Peyer's patch (tissue), 4 donors: ENCODE data around the gene CELF2. TPM values are rescaled to one million over a fixed set of nuclear protein-coding genes. Genes with fewer than 3 reads are reported as not detected.
A peak's percentile ranks its signal among the peaks of the same experiment; 100 is the strongest.

Experiments used
- DNase-seq, 3 donors: peaks; one replicate each; pipeline ENCODE4 v3.0.0-alpha.2; 2017 to 2019
- H3K27ac ChIP-seq, 4 donors: fragments of 200-600 bp; sonication (generic); one replicate each; pipeline ENCODE4 v1.5.1; 2016 to 2019
- H3K27me3 ChIP-seq, 2 donors: fragments of 200-600 bp; sonication (generic); one replicate each; pipeline ENCODE4 v1.5.1; 2019
- H3K36me3 ChIP-seq, 3 donors: fragments of 200-600 bp; sonication (generic); one replicate each; pipeline ENCODE4 v1.5.1; 2016 to 2019
- H3K4me1 ChIP-seq, 4 donors: fragments of 200-600 bp; sonication (generic); one replicate each; pipeline ENCODE4 v1.5.1; 2016 to 2019
- H3K4me3 ChIP-seq, 4 donors: fragments of 200-600 bp; sonication (generic); 1 replicate in 3 of 4; 2 replicates in 1 of 4; pipeline ENCODE4 v1.5.1; 2016 to 2019; ENCODE audit warnings: mild to moderate bottlenecking in 1 of 4
- H3K9me3 ChIP-seq, 4 donors: fragments of 200-600 bp; sonication (generic); one replicate each; pipeline ENCODE4 v1.5.1; 2016 to 2019; ENCODE audit warnings: mild to moderate bottlenecking in 1 of 4
- POLR2A ChIP-seq, 2 donors: fragments of 450-650 bp; IDR thresholded peaks; one replicate each; pipeline ENCODE4 v1.5.1; 2017; ENCODE audit warnings: antibody characterized with exemption in 2 of 2, mild to moderate bottlenecking in 2 of 2, moderate library complexity in 2 of 2
- total RNA-seq, 4 donors: library from RNA; depleted of rRNA; stranded (reverse); fragments of >200 nt; gene quantifications; one replicate each; pipeline ENCODE4 v1.1.0, GENCODE V29; 2016
- TF ChIP-seq, protein P1 (sequence below), 6 experiments: fragments of 450-650 bp in 4 of 6; fragments of 200-600 bp in 2 of 6; sonication (generic) in 1 of 6; IDR thresholded peaks; one replicate each; pipeline ENCODE4 v1.5.1; 2017 to 2019; ENCODE audit warnings: antibody characterized with exemption in 6 of 6, mild to moderate bottlenecking in 3 of 6, moderate library complexity in 1 of 6

CELF2 gene
- total RNA-seq, 4 donors from 2014 or later = 20.5 to 110 (median 40.7) TPM

DNA sequence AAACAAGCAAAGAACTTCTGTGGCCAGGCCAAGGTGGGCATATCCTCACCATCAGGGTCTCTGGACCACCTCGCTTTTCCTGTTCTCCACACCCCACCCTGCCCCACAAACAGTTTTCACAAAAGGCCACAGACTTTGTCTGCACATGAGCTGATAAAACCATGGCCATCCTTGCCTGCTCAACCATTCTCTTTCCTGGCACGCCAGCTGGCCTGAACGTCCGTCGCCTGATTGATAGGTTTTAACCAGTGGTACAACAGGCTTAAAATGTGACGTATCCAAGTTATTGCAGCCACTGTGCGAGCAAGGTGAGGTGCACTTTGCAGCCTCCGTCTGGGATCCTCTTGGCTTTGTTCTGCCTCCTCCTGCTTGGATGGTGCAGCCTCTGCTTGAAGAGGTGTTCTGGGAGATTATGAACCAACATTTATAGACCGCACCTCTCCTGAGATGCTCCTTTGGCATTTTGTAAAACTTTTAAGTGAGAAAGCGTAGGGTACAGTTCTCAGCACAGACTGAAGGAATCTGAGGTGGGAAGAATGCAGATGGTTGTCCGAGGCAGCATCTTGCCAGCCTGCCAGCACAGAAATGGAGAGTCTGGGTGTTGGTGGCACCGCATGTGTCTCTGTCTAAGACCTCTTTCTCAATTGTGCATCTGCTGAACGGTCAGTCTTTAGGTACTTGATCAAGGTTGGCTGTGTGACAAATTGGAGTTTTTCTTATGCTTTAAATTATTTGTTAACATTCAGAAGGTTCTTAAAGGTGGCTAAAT lies 288.3 kb downstream of the CELF2 start:
- DNase-seq = peak in 1 of 3 donors; percentile 41
- Histone ChIP-seq H3K36me3 (peaks cover 0 to 48% (median 0%) of the 10 kb centered on the region in 3 donors), H3K27me3 (no peaks in the 10 kb centered on the region), H3K4me3 (no peak overlapping the region), H3K4me1 (no peaks in the 10 kb centered on the region), H3K27ac (no peak overlapping the region), H3K9me3 (peaks cover 0 to 3% (median 0%) of the 10 kb centered on the region in 4 donors)
- TF ChIP-seq POLR2A (IDR thresholded peaks at IDR 0.05) = no peak
- TF ChIP-seq, protein P1, sequence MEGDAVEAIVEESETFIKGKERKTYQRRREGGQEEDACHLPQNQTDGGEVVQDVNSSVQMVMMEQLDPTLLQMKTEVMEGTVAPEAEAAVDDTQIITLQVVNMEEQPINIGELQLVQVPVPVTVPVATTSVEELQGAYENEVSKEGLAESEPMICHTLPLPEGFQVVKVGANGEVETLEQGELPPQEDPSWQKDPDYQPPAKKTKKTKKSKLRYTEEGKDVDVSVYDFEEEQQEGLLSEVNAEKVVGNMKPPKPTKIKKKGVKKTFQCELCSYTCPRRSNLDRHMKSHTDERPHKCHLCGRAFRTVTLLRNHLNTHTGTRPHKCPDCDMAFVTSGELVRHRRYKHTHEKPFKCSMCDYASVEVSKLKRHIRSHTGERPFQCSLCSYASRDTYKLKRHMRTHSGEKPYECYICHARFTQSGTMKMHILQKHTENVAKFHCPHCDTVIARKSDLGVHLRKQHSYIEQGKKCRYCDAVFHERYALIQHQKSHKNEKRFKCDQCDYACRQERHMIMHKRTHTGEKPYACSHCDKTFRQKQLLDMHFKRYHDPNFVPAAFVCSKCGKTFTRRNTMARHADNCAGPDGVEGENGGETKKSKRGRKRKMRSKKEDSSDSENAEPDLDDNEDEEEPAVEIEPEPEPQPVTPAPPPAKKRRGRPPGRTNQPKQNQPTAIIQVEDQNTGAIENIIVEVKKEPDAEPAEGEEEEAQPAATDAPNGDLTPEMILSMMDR (IDR thresholded peaks at IDR 0.05) = no peak

DNA sequence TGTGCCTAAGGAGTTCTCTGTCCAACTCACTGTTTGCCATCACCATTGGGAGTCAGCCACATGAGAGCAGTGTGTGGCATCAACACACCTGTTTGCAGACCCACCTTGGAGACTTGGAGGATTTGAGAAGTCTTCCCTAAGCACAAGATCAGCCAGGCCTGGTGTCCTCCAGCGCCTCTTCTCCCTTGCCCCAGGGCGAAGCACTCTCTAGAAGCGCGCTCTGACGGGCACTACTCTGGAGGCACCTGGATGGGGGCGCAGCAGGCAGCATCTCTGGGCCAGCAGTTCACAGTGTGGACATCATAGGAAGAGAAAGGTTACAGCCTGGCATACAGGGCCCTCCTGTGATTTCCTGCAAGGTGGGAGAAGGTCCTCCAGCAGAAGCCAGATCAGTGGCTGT lies 289.3 kb downstream of the CELF2 start:
- no peaks in the 10 kb centered on the region for H3K27me3 ChIP-seq
- peaks cover 0 to 44% (median 0%) of the 10 kb centered on the region in 3 donors for H3K36me3 ChIP-seq
- no peak overlapping the region for H3K27ac ChIP-seq
- no peak for DNase-seq
- no peaks in the 10 kb centered on the region for H3K4me1 ChIP-seq
- H3K4me3 ChIP-seq = no peak overlapping the region
- TF ChIP-seq, protein P1 (IDR thresholded peaks at IDR 0.05) = no peak
- no peak for TF ChIP-seq POLR2A (IDR thresholded peaks at IDR 0.05)
- H3K9me3 ChIP-seq = peaks cover 0 to 3% (median 0%) of the 10 kb centered on the region in 4 donors

DNA sequence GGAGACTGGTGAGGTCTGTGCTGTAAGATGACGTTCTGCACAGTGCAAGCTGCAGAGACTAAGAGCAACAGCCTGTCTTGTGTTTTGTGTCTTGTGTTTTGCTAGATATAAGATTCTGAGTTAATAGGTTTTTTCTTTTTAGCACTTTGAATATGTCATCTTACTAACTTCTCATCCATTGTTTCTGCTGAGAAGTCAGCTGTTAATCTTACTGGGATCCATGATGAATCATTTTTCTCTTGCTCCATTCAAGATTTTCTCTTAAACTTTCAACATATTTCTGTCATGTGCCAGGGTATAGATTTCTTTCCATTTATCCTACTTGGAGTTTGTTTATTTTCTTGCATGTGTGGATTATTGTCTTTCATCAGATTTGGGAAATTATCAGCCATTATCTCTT lies 290.3 kb downstream of the CELF2 start:
- peaks cover 0 to 39% (median 0%) of the 10 kb centered on the region in 3 donors for H3K36me3 ChIP-seq
- DNase-seq = no peak
- H3K27me3 ChIP-seq = no peaks in the 10 kb centered on the region
- H3K27ac ChIP-seq = no peak overlapping the region
- H3K4me3 ChIP-seq = no peak overlapping the region
- H3K9me3 ChIP-seq = peaks cover 0 to 3% (median 0%) of the 10 kb centered on the region in 4 donors
- no peak for TF ChIP-seq POLR2A (IDR thresholded peaks at IDR 0.05)
- TF ChIP-seq, protein P1 (IDR thresholded peaks at IDR 0.05) = no peak
- H3K4me1 ChIP-seq = no peaks in the 10 kb centered on the region

DNA sequence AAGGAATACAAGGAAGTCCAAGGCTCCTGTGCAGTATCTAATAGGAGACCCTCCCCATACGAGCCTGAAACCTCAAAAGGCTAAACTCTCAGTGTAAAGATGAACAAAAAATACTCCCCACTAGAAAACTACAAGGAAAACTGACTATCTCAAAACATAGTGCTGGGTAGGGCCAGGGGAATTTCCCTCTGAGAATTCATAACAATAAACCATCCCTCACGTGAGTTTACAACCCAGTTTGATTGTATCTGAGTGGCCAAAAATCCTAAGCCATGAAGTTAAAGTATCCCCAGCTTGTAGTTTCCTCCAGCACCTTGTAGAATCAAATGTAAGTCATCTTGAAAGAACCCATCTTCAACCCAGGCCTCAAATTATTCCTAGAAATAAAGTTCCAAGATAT lies 293.4 kb downstream of the CELF2 start:
- Histone ChIP-seq H3K9me3 (peaks cover 0 to 3% (median 0%) of the 10 kb centered on the region in 4 donors), H3K36me3 (peaks cover 0 to 35% (median 0%) of the 10 kb centered on the region in 3 donors), H3K27me3 (no peaks in the 10 kb centered on the region), H3K27ac (no peak overlapping the region), H3K4me3 (no peak overlapping the region), H3K4me1 (no peaks in the 10 kb centered on the region)
- no peak for DNase-seq
- TF ChIP-seq, protein P1 (IDR thresholded peaks at IDR 0.05) = no peak
- TF ChIP-seq POLR2A (IDR thresholded peaks at IDR 0.05) = no peak

DNA sequence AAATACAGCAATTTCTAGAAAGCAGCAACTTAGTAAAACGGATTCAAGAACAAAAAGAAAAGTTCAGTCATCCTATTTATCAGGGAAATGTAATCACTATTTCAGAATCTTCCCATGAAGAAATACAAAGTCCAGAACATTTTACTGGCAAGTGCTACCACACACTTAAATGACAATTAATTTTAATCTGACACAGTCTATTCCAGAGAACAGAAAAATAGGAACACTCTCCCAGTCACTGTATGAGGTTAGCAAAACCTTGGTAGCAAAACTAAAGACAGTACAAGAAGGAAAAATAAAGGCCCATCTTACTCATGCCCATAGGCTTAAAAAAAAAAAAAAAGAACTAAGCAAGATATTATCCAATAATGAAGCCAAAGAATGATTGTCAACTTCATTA lies 295.8 kb downstream of the CELF2 start:
- H3K27me3 ChIP-seq = no peaks in the 10 kb centered on the region
- H3K9me3 ChIP-seq = no peaks in the 10 kb centered on the region
- TF ChIP-seq, protein P1 (IDR thresholded peaks at IDR 0.05) = no peak
- no peak for TF ChIP-seq POLR2A (IDR thresholded peaks at IDR 0.05)
- no peak overlapping the region for H3K27ac ChIP-seq
- no peaks in the 10 kb centered on the region for H3K4me1 ChIP-seq
- DNase-seq = no peak
- peaks cover 0 to 36% (median 0%) of the 10 kb centered on the region in 3 donors for H3K36me3 ChIP-seq
- no peak overlapping the region for H3K4me3 ChIP-seq
